AG20443 (cell line): ENCODE measurements around the gene CSF3.
"Not testable (repeated sequence)": the region's sequence is repeated elsewhere in the genome, so short reads cannot be mapped to it uniquely, and the experiment has no call there.

Source experiments
- DNase-seq: peaks from one replicate; pipeline ENCODE4 v3.0.0; 2012; ENCODE audit warnings: low spot score, mixed read lengths

Gene CSF3

DNA sequence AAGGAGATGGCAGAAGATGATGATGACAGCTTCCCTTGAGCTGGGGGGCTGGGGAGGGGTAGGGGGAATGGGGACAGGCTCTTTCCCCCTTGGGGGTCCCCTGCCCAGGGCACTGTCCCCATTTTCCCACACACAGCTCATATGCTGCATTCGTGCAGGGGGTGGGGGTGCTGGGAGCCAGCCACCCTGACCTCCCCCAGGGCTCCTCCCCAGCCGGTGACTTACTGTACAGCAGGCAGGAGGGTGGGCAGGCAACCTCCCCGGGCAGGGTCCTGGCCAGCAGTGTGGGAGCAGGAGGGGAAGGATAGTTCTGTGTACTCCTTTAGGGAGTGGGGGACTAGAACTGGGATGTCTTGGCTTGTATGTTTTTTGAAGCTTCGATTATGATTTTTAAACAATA, 17.7 kb upstream of the CSF3 start:
- DNase-seq: no peak

DNA sequence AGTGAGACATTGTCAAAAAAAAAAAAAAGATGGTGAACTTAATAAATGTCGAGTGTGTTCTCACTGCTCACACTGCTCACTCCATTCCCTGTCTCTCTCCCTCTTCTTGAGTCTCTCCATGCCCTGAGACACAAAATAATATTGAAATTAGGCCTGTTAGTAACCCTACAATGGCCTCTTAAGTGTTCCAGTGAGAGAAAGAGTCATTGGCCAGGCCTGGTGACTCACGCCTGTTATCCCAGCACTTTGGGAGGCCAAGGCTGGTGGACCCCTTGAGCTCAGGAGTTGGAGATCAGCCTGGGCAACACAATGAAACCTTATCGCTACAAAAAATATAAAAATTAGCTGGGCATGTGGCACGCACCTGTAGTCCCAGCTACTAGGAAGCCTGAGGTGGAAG, 16.2 kb upstream of the CSF3 start:
- DNase-seq: no peak

DNA sequence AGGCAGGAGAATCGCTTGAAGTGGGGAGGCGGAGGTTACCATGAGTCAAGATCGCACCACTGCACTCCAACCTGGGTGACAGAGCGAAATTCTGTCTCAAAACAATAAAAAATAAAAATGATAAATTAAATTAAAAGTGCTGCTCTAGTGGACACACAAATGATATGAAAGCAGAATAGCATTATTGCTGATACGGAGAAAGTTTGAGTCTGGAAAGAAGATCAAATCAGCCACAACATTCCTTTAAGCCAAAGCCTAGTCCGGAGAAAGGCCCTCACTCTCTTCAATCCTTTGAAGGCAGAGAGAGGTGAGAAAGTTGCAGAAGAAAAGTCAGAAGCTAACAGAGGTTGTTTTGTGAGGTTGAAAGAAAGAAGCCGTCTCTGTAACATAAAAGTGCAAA, 15.1 kb upstream of the CSF3 start:
- DNase-seq: no peak

DNA sequence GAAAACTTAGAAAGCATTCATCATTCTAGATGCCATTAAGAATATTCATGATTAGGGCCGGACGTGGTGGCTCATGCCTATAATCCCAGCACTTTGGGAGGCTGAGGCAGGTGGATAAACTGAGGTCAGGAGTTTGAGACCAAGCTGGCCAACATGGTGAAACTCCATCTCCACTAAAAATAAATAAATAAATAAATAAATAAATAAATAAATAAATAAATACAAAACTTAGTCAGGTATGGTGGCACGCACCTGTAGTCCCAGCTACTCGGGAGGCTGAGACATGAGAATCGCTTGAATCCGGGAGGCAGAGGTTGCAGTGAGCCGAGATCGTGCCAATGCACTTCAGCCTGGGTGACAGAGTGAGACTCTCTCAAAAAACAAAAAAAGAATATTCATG, 13.9 kb upstream of the CSF3 start:
- not testable (repeated sequence) for DNase-seq

DNA sequence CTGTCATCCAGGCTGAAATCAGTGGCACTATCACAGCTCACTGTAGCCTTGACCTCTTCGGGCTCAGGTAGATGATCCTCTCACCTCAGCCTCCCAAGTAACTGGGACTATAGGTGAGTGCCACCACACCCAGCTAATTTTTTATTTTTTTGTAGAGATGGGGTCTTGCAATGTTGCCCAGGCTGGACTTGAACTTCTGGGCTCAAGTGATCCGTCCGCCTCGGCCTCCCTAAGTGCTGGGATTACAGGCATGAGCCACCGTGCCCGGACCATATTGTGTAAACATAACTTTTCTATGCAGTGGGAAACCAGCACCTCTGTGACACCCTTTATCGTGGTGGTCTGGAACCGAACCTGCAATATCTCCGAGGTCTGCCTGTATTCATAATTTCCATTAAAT, 11.2 kb upstream of the CSF3 start:
- DNase-seq: no peak

DNA sequence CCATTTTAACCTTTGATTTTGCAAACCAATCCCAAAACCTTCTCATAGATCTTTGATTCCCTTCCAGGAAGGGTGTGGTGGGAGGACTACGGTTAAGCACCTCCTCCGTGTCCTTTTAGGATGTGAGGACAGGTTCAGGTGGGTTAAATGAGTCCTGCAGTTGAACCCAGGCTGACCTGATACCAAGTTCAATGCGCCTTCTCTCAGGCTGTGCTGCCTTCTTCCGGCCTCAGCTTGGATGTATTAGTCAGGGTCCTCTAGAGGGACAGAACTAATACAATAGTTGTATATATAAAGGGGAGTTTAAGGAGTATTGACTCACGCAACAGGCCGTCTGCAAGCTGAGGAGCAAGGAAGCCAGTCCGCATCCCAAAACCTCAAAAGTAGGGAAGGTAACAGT, 10.5 kb upstream of the CSF3 start:
- DNase-seq: no peak

DNA sequence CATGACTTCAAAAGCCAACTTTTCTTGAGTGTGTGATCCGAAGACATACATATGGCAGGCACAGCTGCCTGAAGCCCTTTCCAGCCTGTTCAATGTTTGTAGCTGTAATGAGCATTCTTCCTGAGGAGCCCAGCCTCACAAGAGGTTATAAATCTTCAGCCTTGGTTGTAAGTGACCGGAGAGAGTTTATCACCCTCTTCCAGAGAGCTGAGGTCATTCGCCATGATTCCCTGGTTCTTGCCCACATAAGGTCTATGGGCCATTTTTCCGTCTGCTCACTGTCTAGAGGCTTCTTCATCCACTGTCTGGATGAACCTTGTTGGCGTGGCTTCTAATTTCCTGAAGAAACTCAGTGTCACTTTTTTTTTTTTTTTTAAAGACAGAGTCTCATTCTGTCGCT, 9.7 kb upstream of the CSF3 start:
- DNase-seq: no peak

DNA sequence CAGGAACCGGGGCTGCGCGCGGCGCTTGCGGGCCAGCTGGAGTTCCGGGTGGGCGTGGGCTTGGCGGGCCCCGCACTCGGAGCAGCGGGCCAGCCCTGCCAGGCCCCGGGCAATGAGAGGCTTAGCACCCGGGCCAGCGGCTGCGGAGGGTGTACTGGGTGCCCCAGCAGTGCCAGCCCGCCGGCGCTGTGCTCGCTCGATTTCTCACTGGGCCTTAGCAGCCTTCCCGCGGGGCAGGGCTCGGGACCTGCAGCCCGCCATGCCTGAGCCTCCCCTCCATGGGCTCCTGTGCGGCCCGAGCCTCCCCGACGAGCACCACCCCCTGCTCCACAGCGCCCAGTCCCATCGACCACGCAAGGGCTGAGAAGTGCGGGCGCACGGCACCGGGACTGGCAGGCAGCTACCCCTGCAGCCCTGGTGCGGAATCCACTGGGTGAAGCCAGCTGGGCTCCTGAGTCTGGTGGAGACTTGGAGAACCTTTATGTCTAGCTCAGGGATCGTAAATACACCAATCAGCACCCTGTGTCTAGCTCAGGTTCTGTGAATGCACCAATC, 4.2 kb upstream of the CSF3 start:
- not testable (repeated sequence) for DNase-seq

DNA sequence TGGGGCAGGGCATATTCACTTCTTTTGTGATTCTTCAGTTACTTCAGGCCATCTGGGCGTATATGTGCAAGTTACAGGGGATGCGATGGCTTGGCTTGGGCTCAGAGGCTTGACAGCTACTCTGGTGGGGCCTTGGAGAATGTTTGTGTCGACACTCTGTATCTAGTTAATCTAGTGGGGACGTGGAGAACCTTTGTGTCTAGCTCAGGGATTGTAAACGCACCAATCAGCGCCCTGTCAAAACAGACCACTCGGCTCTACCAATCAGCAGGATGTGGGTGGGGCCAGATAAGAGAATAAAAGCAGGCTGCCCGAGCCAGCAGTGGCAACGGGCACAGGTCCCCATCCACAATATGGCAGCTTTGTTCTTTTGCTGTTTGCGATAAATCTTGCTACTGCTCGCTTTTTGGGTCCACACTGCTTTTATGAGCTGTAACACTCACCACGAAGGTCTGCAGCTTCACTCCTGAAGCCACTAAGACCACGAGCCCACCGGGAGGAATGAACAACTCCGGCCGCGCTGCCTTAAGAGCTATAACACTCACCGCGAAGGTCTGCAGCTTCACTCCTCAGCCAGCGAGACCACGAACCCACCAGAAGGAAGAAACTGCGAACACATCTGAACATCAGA, 3.1 kb upstream of the CSF3 start:
- not testable (repeated sequence) for DNase-seq

DNA sequence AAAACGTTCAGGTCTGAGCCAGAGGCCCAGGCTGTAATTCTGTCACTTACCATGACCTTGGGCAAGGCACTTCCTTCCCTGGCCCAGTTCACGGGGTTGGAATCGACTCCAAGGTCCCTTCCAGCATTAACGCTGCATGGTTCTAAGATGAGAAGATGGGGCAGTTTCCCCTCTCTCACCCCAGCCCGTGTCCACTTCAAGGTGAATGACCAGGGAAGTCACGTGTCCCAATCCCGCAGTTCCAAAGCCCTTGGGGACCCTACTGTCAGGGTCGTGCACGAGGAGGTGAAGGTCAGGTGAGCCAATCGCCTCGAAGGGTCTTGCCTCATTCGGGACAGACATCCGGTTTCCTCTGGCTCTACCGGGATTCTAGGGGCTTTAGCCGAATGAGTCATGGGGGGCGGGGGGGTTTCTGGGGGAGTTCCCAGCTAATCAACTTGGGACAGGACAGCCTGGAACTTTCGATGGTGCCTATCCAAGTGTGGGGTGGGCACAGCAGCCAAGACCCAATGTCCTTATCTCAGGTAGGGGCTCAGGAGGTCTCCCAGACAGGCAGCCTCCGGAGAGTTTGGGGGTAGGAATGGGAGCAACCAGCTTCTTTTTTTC, 762 bp upstream of the CSF3 start:
- no peak for DNase-seq

DNA sequence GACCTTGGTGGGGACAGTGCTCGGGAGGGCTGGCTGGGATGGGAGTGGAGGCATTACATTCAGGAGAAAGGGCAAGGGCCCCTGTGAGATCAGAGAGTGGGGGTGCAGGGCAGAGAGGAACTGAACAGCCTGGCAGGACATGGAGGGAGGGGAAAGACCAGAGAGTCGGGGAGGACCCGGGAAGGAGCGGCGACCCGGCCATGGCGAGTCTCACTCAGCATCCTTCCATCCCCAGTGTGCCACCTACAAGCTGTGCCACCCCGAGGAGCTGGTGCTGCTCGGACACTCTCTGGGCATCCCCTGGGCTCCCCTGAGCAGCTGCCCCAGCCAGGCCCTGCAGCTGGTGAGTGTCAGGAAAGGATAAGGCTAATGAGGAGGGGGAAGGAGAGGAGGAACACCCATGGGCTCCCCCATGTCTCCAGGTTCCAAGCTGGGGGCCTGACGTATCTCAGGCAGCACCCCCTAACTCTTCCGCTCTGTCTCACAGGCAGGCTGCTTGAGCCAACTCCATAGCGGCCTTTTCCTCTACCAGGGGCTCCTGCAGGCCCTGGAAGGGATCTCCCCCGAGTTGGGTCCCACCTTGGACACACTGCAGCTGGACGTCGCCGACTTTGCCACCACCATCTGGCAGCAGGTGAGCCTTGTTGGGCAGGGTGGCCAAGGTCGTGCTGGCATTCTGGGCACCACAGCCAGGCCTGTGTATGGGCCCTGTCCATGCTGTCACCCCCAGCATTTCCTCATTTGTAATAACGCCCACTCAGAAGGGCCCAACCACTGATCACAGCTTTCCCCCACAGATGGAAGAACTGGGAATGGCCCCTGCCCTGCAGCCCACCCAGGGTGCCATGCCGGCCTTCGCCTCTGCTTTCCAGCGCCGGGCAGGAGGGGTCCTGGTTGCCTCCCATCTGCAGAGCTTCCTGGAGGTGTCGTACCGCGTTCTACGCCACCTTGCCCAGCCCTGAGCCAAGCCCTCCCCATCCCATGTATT, 1.1 kb downstream of the CSF3 start:
- DNase-seq: no peak

DNA sequence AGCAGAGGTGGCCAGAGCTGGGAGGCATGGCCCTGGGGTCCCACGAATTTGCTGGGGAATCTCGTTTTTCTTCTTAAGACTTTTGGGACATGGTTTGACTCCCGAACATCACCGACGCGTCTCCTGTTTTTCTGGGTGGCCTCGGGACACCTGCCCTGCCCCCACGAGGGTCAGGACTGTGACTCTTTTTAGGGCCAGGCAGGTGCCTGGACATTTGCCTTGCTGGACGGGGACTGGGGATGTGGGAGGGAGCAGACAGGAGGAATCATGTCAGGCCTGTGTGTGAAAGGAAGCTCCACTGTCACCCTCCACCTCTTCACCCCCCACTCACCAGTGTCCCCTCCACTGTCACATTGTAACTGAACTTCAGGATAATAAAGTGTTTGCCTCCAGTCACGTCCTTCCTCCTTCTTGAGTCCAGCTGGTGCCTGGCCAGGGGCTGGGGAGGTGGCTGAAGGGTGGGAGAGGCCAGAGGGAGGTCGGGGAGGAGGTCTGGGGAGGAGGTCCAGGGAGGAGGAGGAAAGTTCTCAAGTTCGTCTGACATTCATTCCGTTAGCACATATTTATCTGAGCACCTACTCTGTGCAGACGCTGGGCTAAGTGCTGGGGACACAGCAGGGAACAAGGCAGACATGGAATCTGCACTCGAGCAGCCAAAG, 2.3 kb downstream of the CSF3 start:
- no peak for DNase-seq

DNA sequence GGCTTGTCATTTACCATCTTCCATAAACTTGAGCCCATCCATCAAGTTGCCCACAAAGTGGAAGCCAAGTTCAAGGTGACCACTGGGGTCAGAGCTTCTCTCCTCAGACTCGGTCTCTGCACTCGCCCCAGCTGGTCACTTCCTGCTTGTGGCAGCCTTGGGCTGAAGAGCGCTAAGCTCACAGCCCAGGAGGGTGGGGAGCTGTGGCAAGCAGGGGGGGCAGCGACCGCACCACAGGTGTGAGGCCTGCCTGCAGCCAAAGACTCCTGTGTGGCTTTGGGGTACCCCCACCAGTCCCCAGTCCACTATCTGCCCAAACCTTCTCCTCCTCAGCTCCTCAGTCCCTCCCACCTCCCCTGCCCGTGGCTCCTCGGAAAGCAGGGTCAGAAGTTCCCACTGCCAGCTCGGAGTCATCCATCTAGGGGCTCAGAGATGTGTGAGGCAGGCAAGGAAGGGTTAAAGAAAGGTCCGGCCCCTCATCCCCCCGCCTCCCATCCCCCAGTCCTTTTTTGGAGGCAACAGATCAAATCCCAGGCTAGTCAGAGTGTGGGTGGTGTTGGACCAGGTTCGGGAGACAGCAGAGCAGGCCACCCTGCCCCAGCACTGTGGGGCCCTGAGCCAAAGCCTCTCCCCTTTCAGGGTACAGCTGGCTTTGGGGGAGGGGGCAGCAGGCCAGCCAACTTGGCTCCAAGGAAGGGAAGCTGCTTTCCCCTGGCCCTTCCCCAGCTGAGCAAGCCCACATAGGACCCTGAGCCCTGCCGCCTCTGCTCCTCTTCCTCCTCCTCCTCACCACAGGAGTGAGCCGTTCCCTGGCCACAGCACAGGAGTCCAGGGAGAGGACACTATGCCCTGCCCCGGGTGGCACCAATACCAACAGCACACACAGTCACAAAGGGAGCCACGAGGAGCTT, 3.2 kb downstream of the CSF3 start:
- DNase-seq: no peak

DNA sequence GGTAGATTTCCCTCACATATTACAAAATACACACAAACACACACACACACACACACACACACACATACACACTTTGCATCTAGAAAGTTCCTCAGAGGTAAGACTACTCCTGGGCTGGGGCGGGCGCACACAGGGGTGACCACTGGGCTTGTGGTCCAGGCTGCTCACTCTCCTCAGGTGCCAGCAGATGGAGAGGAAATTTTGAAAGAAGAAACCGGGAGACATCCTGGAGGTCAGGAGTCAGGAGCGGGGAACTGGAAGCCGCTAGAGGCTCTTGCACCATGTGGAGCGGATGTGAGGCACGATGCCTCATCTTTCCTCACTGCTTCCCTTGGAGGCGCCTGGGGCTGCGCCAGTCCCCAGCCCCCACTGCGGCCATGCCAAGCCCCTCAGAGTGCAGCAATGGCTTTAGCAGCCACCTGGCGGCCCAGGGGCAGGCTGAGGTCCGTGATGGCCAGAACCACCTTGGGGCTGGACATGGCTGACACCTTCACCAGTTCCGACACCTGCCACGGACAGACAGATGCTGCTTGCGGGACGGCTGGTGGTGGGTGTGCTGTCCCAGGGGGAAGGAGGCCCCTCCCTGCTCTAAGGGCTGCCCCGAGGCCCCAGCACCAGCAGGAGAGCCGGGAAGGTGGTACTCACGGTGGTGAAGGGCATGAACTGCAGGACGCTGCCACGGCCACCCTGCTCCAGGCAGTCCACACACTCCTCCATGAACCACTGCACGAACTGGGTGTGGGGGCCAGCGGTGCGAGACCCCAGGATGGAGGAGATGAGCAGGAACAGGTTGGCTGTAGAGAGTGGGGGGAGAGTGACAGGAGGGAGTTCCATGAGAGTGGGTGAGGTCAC, 4.1 kb downstream of the CSF3 start:
- no peak for DNase-seq

DNA sequence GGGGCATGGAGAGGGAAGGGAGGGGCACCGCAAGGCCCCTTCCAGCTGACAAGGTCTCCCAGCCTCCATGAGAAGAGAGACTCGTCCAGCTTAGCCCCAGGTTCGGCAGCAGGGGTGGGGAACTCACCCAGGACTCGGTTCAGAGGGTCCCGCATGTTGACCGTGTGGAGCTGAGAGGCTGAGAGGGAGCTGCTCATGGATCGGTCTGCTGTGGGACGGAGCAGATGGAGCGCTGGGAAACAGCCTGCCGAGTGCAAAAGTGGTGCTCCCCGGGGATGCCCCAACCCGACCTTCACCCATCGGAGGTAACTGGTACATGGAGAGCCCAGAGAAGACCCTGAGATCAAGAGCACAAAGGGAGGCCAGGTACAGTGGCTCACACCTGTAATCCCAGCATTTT, 4.9 kb downstream of the CSF3 start:
- no peak for DNase-seq

DNA sequence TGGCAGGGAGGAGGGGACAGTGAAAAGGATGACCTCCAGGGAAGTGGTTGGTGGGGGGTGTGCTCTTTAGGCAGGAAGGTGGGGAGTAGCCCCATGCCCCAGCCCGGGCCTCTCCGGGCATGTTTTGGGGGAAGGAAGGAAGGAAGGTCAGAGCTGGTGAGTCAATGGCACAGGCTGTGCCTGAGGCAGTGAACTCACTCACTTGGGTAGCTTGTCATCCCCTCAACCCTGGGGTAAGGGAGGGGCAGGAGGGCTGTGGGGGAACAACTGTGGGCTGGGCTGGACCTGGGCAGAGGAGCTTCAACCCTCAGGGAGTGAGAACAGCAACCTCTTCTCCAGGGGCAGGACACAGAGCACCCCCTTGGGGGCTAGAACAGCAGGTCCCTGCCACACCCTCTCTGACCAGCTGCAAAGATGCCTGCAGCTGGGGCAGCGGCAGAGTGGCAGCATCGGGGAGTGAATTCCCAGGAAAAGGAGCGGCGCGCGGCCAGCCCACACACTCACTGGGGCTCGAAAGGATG, 6.3 kb downstream of the CSF3 start:
- peak; percentile 84 for DNase-seq

DNA sequence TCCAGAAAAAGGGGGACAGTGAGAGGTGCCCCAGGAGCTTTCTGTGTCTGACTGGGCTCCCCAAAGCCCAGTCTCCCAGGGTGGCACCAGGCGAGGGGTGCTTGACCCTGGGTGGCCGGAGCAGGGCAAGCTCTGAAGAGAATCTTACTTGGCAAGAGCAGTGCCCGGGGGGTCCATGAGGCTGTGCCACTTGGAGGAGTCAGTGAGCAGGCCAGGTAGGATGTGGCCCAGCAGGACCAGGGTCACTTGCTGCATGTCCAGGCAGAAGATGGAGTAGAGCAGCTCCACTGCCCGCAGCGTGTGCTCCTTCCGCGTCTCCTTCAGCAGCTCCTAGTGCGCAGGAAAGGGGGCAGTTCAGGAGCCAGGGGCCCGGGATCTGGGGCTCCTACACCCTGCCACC, 7.3 kb downstream of the CSF3 start:
- DNase-seq: peak; percentile 2

DNA sequence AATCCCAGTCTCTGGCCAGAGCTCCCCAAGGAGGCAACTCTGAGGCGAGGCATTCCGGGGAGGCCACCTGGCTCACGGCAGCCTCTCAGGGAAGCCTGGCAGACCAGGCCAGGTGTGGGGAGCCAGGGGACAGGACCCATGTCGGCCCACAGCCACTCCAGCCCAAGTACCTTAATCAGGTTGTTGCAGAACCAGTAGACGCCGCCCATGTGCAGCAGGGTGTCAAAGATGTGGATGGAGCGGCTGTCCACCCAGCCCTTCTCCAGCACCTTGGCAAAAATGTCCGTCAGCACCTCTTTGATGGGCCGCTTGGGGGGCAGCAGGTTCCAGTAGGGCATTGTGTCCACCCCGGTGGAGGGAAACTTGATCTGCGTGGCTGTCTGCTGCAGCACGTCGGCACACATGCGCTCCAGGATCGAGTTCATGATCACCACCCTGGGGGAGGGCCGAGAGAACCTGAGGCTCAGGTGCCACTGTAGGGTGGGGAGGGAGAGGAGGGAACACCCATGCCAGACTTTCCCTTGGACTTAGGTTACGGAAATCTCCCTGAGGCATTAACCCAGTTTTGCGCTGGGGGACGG, 7.8 kb downstream of the CSF3 start:
- DNase-seq: peak; percentile 6

DNA sequence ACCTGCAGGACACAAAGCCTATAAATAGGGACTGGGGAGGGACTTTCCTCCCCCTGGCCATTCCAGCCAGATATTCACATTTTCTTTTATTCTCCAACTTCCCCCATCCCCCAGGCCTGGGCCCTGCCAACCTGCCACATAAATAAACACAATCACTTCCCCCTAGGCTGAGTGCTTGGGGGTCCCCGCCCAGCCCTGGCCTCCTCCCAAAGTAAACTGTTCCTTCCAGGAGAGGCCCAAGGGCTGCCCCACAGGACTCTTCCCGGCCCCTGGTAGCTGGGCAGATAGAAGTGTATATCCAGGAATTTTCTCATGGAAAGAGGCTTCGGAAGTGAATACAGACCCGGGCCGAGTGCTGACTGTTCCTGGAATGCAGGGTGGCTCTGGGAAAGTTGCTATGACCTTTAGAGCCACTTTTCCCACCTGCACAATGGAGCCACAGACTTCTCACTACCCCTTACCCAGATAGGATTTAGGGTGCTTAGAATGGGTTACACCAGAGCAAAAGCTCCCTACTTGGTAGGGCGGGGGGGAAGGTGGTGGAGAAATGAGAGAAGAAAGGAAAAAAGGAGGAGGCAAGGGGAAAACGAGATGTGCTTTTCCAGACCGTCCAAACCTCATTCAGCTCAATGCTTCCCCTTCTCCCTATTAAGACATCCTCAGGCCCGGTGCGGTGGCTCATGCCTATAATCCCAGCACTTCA, 8.5 kb downstream of the CSF3 start:
- DNase-seq: no peak
